GM12878 (cell line): ENCODE measurements around the gene FAM200A. TPM values are rescaled to one million over a fixed set of nuclear protein-coding genes. Genes with fewer than 3 reads are reported as not detected.

ENCODE experiments used
- ATAC-seq: fragments of 200-7000 bp; cut with Tn5 transposase; 3 replicates; pipeline ENCODE4 v1.9.1; 2020; ENCODE audit warnings: mild to moderate bottlenecking, moderate library complexity
- BruUV-seq: library from RNA; stranded (reverse); fragments of 400-500 nt; replicated peaks from 2 replicates; lab custom pipeline; 2021; lab: Mats Ljungman, UMichigan
- CTCF ChIA-PET: fragments of 300-600 bp; sonication (Branson Sonifier 250); formaldehyde crosslinking; extraction: SDS; loops from one replicate; lab custom pipeline; 2021; ENCODE audit warnings: inconsistent platforms; lab: Yijun Ruan, JAX
- POLR2A ChIA-PET: fragments of 350-600 bp; formaldehyde crosslinking; extraction: SDS; loops from one replicate; lab custom pipeline; 2021; ENCODE audit warnings: inconsistent platforms; lab: Charles Lee
- RAD21 ChIA-PET: fragments of 300-600 bp; sonication (Branson Sonifier 250); formaldehyde crosslinking; loops from one replicate; lab custom pipeline; 2023; ENCODE audit warnings: antibody characterized with exemption; ENCODE audit not compliant: unreplicated experiment; lab: Charles Lee
- SMC1A ChIA-PET: fragments of 300-600 bp; sonication (Branson Sonifier 250); formaldehyde crosslinking; loops from one replicate; lab custom pipeline; 2023; ENCODE audit not compliant: unreplicated experiment, uncharacterized antibody; lab: Charles Lee
- DNase-seq: peaks from one replicate; pipeline ENCODE4 v3.0.0-alpha.2; 2011; ENCODE audit warnings: low read depth, low spot score
- FAIRE-seq: peaks from 3 replicates; lab custom pipeline; 2011; peaks lifted over from hg19 to GRCh38; lab: Jason Lieb, UNC
- H2AFZ ChIP-seq: 2 replicates; pipeline ENCODE4 v1.6.0; 2011; ENCODE audit warnings: low read depth, low read length, control low read depth; ENCODE audit not compliant: control insufficient read depth
- H3K27ac ChIP-seq: 2 replicates; pipeline ENCODE4 v1.5.1; 2011; ENCODE audit warnings: control low read depth; ENCODE audit not compliant: control insufficient read depth, insufficient read depth
- H3K27me3 ChIP-seq, 2 experiments: replicated peaks in 1 of 2; 2 replicates each; pipeline versions ENCODE4 v1.6.0 to v1.6.1; 2011; ENCODE audit warnings: low read length in 1 of 2; ENCODE audit not compliant: control insufficient read depth in 2 of 2, insufficient read depth in 2 of 2
- H3K36me3 ChIP-seq, 2 experiments: 2 replicates each; pipeline ENCODE4 v1.5.1; 2011; ENCODE audit warnings: low read length in 1 of 2; ENCODE audit not compliant: control insufficient read depth in 2 of 2, insufficient read depth in 2 of 2
- H3K4me1 ChIP-seq: 2 replicates; pipeline ENCODE4 v1.6.1; 2011; ENCODE audit warnings: mild to moderate bottlenecking, low read length, moderate library complexity, mixed read lengths; ENCODE audit not compliant: control insufficient read depth, insufficient read depth
- H3K4me2 ChIP-seq: 2 replicates; pipeline ENCODE4 v1.6.0; 2011; ENCODE audit warnings: control low read depth; ENCODE audit not compliant: control insufficient read depth, insufficient read depth
- H3K4me3 ChIP-seq: fragments of 200-600 bp; sonication (generic); 2 replicates; pipeline ENCODE4 v1.5.1; 2016
- H3K79me2 ChIP-seq: 2 replicates; pipeline ENCODE4 v1.6.0; 2011; ENCODE audit warnings: low read length; ENCODE audit not compliant: control insufficient read depth, insufficient read depth
- H3K9ac ChIP-seq: 2 replicates; pipeline ENCODE4 v1.8.0; 2011; ENCODE audit warnings: low read length, control low read depth, mixed read lengths; ENCODE audit not compliant: control insufficient read depth, insufficient read depth
- H3K9me3 ChIP-seq: replicated peaks from 3 replicates; pipeline ENCODE4 v1.5.1; 2011; ENCODE audit warnings: mild to moderate bottlenecking, low read length; ENCODE audit not compliant: control insufficient read depth, insufficient read depth
- H4K20me1 ChIP-seq: 2 replicates; pipeline ENCODE4 v1.6.0; 2011; ENCODE audit not compliant: control insufficient read depth, insufficient read depth
- ATF7 ChIP-seq: fragments of 450-650 bp; IDR thresholded peaks from 2 replicates; pipeline ENCODE4 v1.6.1; 2016; ENCODE audit warnings: low read depth, mild to moderate bottlenecking
- CBX5 ChIP-seq: sonication (generic); IDR thresholded peaks from 2 replicates; pipeline ENCODE4 v1.6.1; 2016; ENCODE audit warnings: low read depth, moderate library complexity, mild to moderate bottlenecking, inconsistent platforms
- CHD4 ChIP-seq: fragments of 200-600 bp; sonication (generic); IDR thresholded peaks from 2 replicates; pipeline ENCODE4 v1.6.1; 2016; ENCODE audit warnings: mild to moderate bottlenecking
- CREB1 ChIP-seq: IDR thresholded peaks from 2 replicates; pipeline ENCODE4 v1.6.1; 2012; ENCODE audit warnings: low read depth, mild to moderate bottlenecking, inconsistent platforms
- DPF2 ChIP-seq: fragments of 450-650 bp; IDR thresholded peaks from 2 replicates; pipeline ENCODE4 v1.6.1; 2017; ENCODE audit warnings: mild to moderate bottlenecking
- GABPA ChIP-seq: IDR thresholded peaks from 2 replicates; pipeline ENCODE4 v1.6.1; 2014; ENCODE audit warnings: antibody characterized with exemption, low read depth, mild to moderate bottlenecking, inconsistent platforms
- IRF4 ChIP-seq: IDR thresholded peaks from 2 replicates; pipeline ENCODE4 v1.6.1; 2011; ENCODE audit warnings: low read depth, low read length
- RCOR1 ChIP-seq: conservative IDR thresholded peaks from 2 replicates; pipeline ENCODE4 v1.6.1; 2012; ENCODE audit warnings: low read depth, low read length, improper control_type of control experiment
- SMARCA5 ChIP-seq: fragments of 450-650 bp; IDR thresholded peaks from 2 replicates; pipeline ENCODE4 v1.6.1; 2017; ENCODE audit warnings: mild to moderate bottlenecking
- TCF7 ChIP-seq: IDR thresholded peaks from 2 replicates; pipeline ENCODE4 v1.6.1; 2014; ENCODE audit warnings: antibody characterized with exemption, borderline replicate concordance
- whole genome bisulfite sequencing: methylation state at CpG from one replicate; pipeline ENCODE4 v1.1.6; 2016; ENCODE audit warnings: low lambda C conversion rate; ENCODE audit not compliant: insufficient replicate concordance, insufficient coverage; ENCODE audit errors: missing lambda C conversion rate; 5-methylcytosine and 5-hydroxymethylcytosine counted together
- in situ Hi-C: fragments of 300-500 bp; cut with MboI; formaldehyde crosslinking; loops from 9 replicates; pipeline ENCODE4 v1.14.3; 2018; ENCODE audit warnings: mixed read lengths
- intact Hi-C: fragments of 100-400 bp; cut with micrococcal nuclease; formaldehyde crosslinking; loops from one replicate; pipeline ENCODE4 v1.14.2; 2022; ENCODE audit not compliant: unreplicated experiment
- polyA plus RNA-seq, 11 experiments: library from polyadenylated mRNA; depleted of rRNA in 4 of 11; unstranded in 6 of 11; stranded (reverse) in 5 of 11; fragments of >200 nt; fragmentation: Nextera tagmentation in 4 of 11; fragmentation: Illumina TruSeq in 1 of 11; extraction: Ambion mirVana in 4 of 11; extraction: Trizol in 1 of 11; gene quantifications; 1 replicate in 1 of 11; 2 replicates in 10 of 11; pipeline versions ENCODE4 v1.2.1 to v1.2.3, GENCODE V29; 2011 to 2016; ENCODE audit warnings: inconsistent platforms in 2 of 11, missing spikeins in 2 of 11, low read depth in 1 of 11
- total RNA-seq, 4 experiments: library from RNA; depleted of rRNA in 3 of 4; stranded (reverse); fragments of >200 nt in 3 of 4; fragmentation: Illumina TruSeq in 1 of 4; extraction: Trizol in 1 of 4; gene quantifications; 2 replicates each; pipeline versions ENCODE4 v1.2.1 to v1.2.3, GENCODE V29; 2013 to 2021
- TF ChIP-seq, protein P1 (sequence below): IDR thresholded peaks from 2 replicates; pipeline ENCODE4 v1.6.1; 2012; ENCODE audit warnings: low read length, inconsistent platforms
- TF ChIP-seq, protein P2 (sequence below), 3 experiments: IDR thresholded peaks in 2 of 3; conservative IDR thresholded peaks in 1 of 3; 2 replicates each; pipeline ENCODE4 v1.5.1; 2011; ENCODE audit warnings: low read depth in 3 of 3, low read length in 3 of 3, mild to moderate bottlenecking in 3 of 3, control low read depth in 2 of 3, moderate library complexity in 2 of 3, inconsistent platforms in 1 of 3, mixed read lengths in 1 of 3; ENCODE audit not compliant: control insufficient read depth in 2 of 3, insufficient read depth in 1 of 3; ENCODE audit errors: extremely low read depth in 1 of 3
- TF ChIP-seq, protein P3 (sequence below): IDR thresholded peaks from 2 replicates; pipeline ENCODE4 v1.6.1; 2011; ENCODE audit warnings: borderline replicate concordance, low read depth, mild to moderate bottlenecking, moderate library complexity, low read length; ENCODE audit not compliant: insufficient read depth, poor library complexity, severe bottlenecking

The FAM200A gene
- total and polyA plus RNA-seq, 10 of the 15 experiments (the other 5 are each of a cell fraction or from before 2014, with no cell fraction given), result 2.7 to 9.0 (median 6.5) TPM

DNA sequence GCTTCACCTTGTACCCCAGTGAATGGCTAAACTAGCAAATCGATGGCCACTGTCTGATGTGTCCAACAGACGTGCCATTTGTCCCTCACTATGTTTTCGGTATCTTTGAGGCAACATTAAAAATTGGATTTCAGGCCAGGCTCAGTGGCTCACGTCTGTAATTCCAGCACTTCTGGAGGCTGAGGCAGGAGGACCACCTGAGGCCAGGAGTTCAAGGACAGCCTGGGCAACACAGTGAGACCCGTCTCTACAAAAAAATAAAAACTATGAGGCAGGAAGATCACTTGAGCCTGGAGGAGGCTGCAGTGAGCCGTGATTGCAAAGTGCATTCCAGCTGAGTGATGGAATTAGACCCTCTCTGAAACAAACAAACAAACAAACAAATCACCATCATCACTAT, 8.0 kb downstream of the FAM200A start:
- H3K79me2 ChIP-seq, result no peaks in the 10 kb centered on the region
- no peak overlapping the region for H3K4me3 ChIP-seq
- H4K20me1 ChIP-seq, result no peaks in the 10 kb centered on the region
- DNase-seq, result no peak
- no peak overlapping the region for H2AFZ ChIP-seq
- CTCF ChIA-PET, result no interaction called here
- WGBS, result 89% methylated on average over 6 of the region's 6 CpGs
- H3K4me1 ChIP-seq, result no peaks in the 10 kb centered on the region
- TF ChIP-seq, protein P1, sequence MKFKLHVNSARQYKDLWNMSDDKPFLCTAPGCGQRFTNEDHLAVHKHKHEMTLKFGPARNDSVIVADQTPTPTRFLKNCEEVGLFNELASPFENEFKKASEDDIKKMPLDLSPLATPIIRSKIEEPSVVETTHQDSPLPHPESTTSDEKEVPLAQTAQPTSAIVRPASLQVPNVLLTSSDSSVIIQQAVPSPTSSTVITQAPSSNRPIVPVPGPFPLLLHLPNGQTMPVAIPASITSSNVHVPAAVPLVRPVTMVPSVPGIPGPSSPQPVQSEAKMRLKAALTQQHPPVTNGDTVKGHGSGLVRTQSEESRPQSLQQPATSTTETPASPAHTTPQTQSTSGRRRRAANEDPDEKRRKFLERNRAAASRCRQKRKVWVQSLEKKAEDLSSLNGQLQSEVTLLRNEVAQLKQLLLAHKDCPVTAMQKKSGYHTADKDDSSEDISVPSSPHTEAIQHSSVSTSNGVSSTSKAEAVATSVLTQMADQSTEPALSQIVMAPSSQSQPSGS, result no peak
- TF ChIP-seq RCOR1, result no peak
- TF ChIP-seq, all 136 proteins: peak for 0
- FAIRE-seq (no peak), ATAC-seq (no peak)
- no TSS peak for BruUV-seq
- H3K36me3 ChIP-seq, result no peaks in the 10 kb centered on the region
- H3K27ac ChIP-seq, result no peak overlapping the region
- no peak overlapping the region for H3K9ac ChIP-seq
- intact Hi-C loops, result no loop called here
- in situ Hi-C loops, result no loop called here
- ChIA-PET RAD21 (no interaction called here), SMC1A (no interaction called here), POLR2A (no interaction called here)
- no peaks in the 10 kb centered on the region for H3K27me3 ChIP-seq
- no peak overlapping the region for H3K4me2 ChIP-seq
- H3K9me3 ChIP-seq, result peaks cover 6% of the 10 kb centered on the region; the same call in 2 of the 3 replicates

DNA sequence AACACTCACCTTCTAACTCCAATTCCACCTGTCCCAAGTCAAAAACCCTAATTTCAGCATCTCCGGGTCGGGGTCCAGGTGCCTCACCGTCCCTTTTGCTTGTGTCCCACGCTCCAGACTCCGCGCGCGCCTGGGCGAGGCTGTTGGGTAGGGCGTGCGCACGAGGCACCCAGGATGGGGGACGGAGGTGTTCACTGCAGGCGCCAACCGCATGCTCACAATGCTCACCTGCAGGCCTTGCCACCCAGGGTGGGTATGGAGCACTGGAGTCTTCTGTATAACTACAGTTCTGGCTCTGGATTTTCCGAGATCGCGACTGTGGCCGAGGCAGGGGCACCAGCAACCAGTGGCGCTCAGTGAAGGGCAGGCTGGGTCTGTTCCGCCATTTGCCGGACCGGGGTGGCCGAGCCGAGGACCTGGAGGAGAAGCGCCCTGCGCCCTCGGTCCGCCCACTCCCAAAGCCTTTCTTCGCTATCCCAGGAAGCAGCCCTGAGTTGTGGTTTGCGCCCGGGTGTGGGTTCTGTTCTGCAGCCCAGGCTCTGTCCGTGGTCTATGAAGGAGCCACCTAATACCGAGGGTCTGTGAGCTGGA, 8.7 kb downstream of the FAM200A start:
- Histone ChIP-seq H3K9me3 (peaks cover 6% of the 10 kb centered on the region; the same call in 2 of the 3 replicates), H3K9ac (no peak overlapping the region), H3K4me2 (no peak overlapping the region), H3K27me3 (no peaks in the 10 kb centered on the region), H3K4me3 (no peak overlapping the region), H3K36me3 (no peaks in the 10 kb centered on the region), H3K27ac (no peak overlapping the region), H3K79me2 (no peaks in the 10 kb centered on the region), H3K4me1 (no peaks in the 10 kb centered on the region), H2AFZ (no peak overlapping the region), H4K20me1 (no peaks in the 10 kb centered on the region)
- FAIRE-seq (no peak), ATAC-seq (no peak), DNase-seq (no peak)
- no TSS peak for BruUV-seq
- POLR2A ChIA-PET, result no interaction called here
- in situ Hi-C loops (no loop called here), intact Hi-C loops (no loop called here)
- SMC1A ChIA-PET, result no interaction called here
- TF ChIP-seq ATF7 (no peak), CBX5 (no peak), TCF7 (no peak), CREB1 (no peak), SMARCA5 (no peak), DPF2 (no peak), CHD4 (no peak), GABPA (no peak), IRF4 (no peak)
- TF ChIP-seq, protein P2, sequence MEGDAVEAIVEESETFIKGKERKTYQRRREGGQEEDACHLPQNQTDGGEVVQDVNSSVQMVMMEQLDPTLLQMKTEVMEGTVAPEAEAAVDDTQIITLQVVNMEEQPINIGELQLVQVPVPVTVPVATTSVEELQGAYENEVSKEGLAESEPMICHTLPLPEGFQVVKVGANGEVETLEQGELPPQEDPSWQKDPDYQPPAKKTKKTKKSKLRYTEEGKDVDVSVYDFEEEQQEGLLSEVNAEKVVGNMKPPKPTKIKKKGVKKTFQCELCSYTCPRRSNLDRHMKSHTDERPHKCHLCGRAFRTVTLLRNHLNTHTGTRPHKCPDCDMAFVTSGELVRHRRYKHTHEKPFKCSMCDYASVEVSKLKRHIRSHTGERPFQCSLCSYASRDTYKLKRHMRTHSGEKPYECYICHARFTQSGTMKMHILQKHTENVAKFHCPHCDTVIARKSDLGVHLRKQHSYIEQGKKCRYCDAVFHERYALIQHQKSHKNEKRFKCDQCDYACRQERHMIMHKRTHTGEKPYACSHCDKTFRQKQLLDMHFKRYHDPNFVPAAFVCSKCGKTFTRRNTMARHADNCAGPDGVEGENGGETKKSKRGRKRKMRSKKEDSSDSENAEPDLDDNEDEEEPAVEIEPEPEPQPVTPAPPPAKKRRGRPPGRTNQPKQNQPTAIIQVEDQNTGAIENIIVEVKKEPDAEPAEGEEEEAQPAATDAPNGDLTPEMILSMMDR (IDR thresholded peaks at IDR 0.05 in 2 of 3, conservative IDR thresholded peaks at IDR 0.05 in 1 of 3; ENCODE audit: control insufficient read depth in 2 of 3, extremely low read depth in 1 of 3, insufficient read depth in 1 of 3, low read depth in 3 of 3, low read length in 3 of 3), result no peak
- TF ChIP-seq, protein P3, sequence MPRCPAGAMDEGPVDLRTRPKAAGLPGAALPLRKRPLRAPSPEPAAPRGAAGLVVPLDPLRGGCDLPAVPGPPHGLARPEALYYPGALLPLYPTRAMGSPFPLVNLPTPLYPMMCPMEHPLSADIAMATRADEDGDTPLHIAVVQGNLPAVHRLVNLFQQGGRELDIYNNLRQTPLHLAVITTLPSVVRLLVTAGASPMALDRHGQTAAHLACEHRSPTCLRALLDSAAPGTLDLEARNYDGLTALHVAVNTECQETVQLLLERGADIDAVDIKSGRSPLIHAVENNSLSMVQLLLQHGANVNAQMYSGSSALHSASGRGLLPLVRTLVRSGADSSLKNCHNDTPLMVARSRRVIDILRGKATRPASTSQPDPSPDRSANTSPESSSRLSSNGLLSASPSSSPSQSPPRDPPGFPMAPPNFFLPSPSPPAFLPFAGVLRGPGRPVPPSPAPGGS, result no peak
- CTCF ChIA-PET, result no interaction called here
- WGBS, result 96% methylated on average over 28 of the region's 34 CpGs
- RAD21 ChIA-PET, result no interaction called here
